HG03521 (cell line): ENCODE results near the gene RPSA.
"Not testable (repeated sequence)": the region's sequence is repeated elsewhere in the genome, so short reads cannot be mapped to it uniquely, and the experiment has no call there.

Source experiments
- ATAC-seq: cut with Tn5 transposase; IDR thresholded peaks from one replicate; pipeline ENCODE4 v1.9.1; 2021; ENCODE audit warnings: mild to moderate bottlenecking, moderate library complexity; ENCODE audit not compliant: unreplicated experiment

Gene RPSA

GRCh38 chr3:39453134-39453533 lies 46.6 kb downstream of the RPSA start:
- no peak for ATAC-seq

GRCh38 chr3:39453872-39454271 lies 47.4 kb downstream of the RPSA start:
- not testable (repeated sequence) for ATAC-seq

GRCh38 chr3:39454591-39455217 lies 48.2 kb downstream of the RPSA start:
- ATAC-seq, result no peak

DNA sequence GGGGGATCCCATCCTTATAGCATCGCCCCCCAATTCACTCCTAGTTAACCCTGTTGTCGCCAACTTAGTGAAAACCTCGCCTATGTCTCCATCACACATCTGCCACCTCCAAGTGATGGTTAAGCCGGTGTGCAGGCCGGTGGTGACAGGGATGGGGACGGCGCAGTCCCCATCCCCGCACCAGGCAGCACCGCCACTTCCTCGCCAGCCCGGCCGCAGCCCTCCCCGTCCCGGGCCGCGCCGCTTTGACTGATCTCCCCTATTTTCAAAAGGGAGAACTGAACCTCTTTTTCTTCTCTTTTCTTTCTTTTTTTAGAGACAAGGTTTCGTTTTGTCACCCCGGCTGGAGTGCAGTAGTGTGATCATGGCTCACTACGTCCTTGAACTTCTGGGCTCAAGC lies 49.6 kb downstream of the RPSA start:
- no peak for ATAC-seq

GRCh38 chr3:39457361-39457760 lies 50.8 kb downstream of the RPSA start:
- ATAC-seq, result no peak

DNA sequence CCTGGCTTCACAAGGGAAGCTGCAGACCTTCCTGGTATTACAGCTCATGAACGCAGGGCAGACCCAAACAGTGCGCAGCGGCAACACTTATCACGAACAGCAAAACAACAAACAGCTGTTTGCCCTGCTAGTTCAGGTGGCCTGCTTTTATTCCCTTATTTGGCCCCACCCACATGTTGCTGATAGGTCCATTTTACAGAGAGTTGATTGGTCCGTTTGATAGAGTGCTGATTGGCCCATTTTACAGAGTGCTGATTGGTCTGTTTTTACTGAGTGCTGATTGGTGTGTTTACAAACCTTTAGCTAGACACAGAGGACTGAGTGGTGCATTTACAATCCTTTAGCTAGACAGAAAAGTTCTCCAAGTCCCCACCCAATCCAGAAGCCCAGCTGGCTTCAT lies 52.1 kb downstream of the RPSA start:
- not testable (repeated sequence) for ATAC-seq

DNA sequence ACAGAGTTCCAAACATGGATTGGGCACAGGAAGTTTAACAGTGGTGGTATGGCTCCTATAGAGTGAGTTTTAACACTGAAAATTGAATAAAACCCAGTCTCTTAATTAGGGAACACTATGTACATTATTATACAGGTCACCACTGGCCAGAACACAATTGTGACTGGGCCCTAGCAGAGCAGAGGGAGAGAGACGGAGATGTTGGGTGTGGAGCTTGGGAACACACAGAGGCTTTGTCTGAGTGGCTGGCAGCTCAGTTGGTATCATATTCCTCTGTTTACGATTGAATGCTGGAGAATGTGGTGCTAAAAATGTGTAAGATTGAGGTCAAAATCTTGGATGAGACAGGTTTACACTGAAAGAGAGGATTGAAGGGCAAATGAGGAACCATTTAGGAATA lies 54.2 kb downstream of the RPSA start:
- no peak for ATAC-seq
